ENCODE measurements around the gene UNC5A. TPM values are rescaled to one million over a fixed set of nuclear protein-coding genes. Genes with fewer than 3 reads are reported as not detected.

The UNC5A gene
- total RNA-seq, 1 experiment from 2014 or later = 10.1 TPM

- no peak overlapping the region for H3K4me3 ChIP-seq (replicated peaks in 1 of 2; ENCODE audit: low read depth in 1 of 2, low read length in 2 of 2)
- TF ChIP-seq, protein P1, sequence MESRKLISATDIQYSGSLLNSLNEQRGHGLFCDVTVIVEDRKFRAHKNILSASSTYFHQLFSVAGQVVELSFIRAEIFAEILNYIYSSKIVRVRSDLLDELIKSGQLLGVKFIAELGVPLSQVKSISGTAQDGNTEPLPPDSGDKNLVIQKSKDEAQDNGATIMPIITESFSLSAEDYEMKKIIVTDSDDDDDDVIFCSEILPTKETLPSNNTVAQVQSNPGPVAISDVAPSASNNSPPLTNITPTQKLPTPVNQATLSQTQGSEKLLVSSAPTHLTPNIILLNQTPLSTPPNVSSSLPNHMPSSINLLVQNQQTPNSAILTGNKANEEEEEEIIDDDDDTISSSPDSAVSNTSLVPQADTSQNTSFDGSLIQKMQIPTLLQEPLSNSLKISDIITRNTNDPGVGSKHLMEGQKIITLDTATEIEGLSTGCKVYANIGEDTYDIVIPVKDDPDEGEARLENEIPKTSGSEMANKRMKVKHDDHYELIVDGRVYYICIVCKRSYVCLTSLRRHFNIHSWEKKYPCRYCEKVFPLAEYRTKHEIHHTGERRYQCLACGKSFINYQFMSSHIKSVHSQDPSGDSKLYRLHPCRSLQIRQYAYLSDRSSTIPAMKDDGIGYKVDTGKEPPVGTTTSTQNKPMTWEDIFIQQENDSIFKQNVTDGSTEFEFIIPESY (IDR thresholded peaks at IDR 0.05; ENCODE audit: extremely low read depth, insufficient replicate concordance, low read length) = no peak
- H3K4me1 ChIP-seq (ENCODE audit: control insufficient read depth in 1 of 2, insufficient read depth in 2 of 2, low read length in 2 of 2) = peaks cover 8 to 33% of the 10 kb centered on the region in 2 experiments
- H3K9ac ChIP-seq (ENCODE audit: low read length) = no peak overlapping the region
- ATAC-seq (no peak), DNase-seq (ENCODE audit: low read depth, low spot score) (no peak)
- BruUV-seq (replicated peaks) = no TSS peak
- no peaks in the 10 kb centered on the region for H3K27me3 ChIP-seq (ENCODE audit: insufficient read depth, low read length)
- H3K27ac ChIP-seq (ENCODE audit: low read depth, low read length) = no peak overlapping the region
- H3K79me2 ChIP-seq (ENCODE audit: insufficient read depth, low read length) = no peaks in the 10 kb centered on the region
- intact Hi-C loops (cut with micrococcal nuclease) = no loop called here
- ChIA-PET POLR2A (no interaction called here), CTCF (no interaction called here), RAD21 (ENCODE audit: low non-redundant PET in 1 of 2, low total read pairs in 2 of 2, uncharacterized antibody in 2 of 2, unreplicated experiment in 2 of 2) (no interaction called here)
- no peaks in the 10 kb centered on the region for H4K20me1 ChIP-seq (ENCODE audit: insufficient read depth)
- no peaks in the 10 kb centered on the region for H3K36me3 ChIP-seq (ENCODE audit: control insufficient read depth in 1 of 2, insufficient read depth in 2 of 2, low read length in 2 of 2)
- H3K4me2 ChIP-seq (ENCODE audit: low read length) = no peak overlapping the region
- H2AFZ ChIP-seq (ENCODE audit: low read depth, low read length, poor library complexity, severe bottlenecking) = no peak overlapping the region
- H3K9me2 ChIP-seq (ENCODE audit: insufficient read depth) = no peaks in the 10 kb centered on the region
- H3K9me3 ChIP-seq (ENCODE audit: control insufficient read depth in 1 of 2, insufficient read depth in 1 of 2, low read depth in 1 of 2, low read length in 2 of 2) = no peaks in the 10 kb centered on the region
Measured at GRCh38 chr5:176781638-176782570, 28.5 kb upstream of the UNC5A start.
